H1 (cell line): Measurements from ENCODE around the gene TMEM117. TPM values are rescaled to one million over a fixed set of nuclear protein-coding genes. Genes with fewer than 3 reads are reported as not detected.

Experiments
- CEBPB ChIP-seq: IDR thresholded peaks from 2 replicates; pipeline ENCODE4 v1.6.1; 2012; ENCODE audit warnings: low read depth, low read length
- E2F6 ChIP-seq: IDR thresholded peaks from 2 replicates; pipeline ENCODE4 v1.6.1; 2012; ENCODE audit warnings: inconsistent platforms
- POU5F1 ChIP-seq: IDR thresholded peaks from 2 replicates; pipeline ENCODE4 v1.6.1; 2011; ENCODE audit warnings: low read depth, mild to moderate bottlenecking, low read length, moderate library complexity
- SIRT6 ChIP-seq: IDR thresholded peaks from one replicate; pipeline ENCODE4 v1.7.1; 2012; ENCODE audit warnings: low read length, inconsistent platforms
- polyA plus RNA-seq, 7 experiments: library from polyadenylated mRNA; depleted of rRNA in 3 of 7; stranded (reverse) in 5 of 7; unstranded in 2 of 7; fragments of >200 nt in 5 of 7; fragments of 200-250 nt in 2 of 7; gene quantifications; 1 replicate in 5 of 7; 2 replicates in 1 of 7; 4 replicates in 1 of 7; pipeline versions ENCODE4 v1.2.1 to v1.2.3, GENCODE V29; 2011 to 2013; ENCODE audit warnings: missing spikeins in 2 of 7, mixed read lengths in 2 of 7
- total RNA-seq: library from RNA; stranded (reverse); fragmentation: NEBNext Ultra II Directional; extraction: Animal tissue kit (Norgen Biotek cat#: 25700); gene quantifications from 2 replicates; pipeline ENCODE4 v1.2.1, GENCODE V29; 2021
- TF ChIP-seq, protein P1 (sequence below): IDR thresholded peaks from 2 replicates; pipeline ENCODE4 v1.6.1; 2012; ENCODE audit warnings: inconsistent platforms

The TMEM117 gene
- total and polyA plus RNA-seq, 2 of the 8 experiments (the other 6 are each of a cell fraction or from before 2014, with no cell fraction given): 0.80 to 1.4 TPM

- TF ChIP-seq, protein P1, sequence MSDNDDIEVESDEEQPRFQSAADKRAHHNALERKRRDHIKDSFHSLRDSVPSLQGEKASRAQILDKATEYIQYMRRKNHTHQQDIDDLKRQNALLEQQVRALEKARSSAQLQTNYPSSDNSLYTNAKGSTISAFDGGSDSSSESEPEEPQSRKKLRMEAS: no peak
- no peak for TF ChIP-seq POU5F1
- no peak for TF ChIP-seq E2F6
- TF ChIP-seq CEBPB: no peak
- no peak for TF ChIP-seq SIRT6
Measured at GRCh38 chr12:44385964-44386363, 550.1 kb downstream of the TMEM117 start (continued).
